ENCODE data around the gene GLTP.

DNA sequence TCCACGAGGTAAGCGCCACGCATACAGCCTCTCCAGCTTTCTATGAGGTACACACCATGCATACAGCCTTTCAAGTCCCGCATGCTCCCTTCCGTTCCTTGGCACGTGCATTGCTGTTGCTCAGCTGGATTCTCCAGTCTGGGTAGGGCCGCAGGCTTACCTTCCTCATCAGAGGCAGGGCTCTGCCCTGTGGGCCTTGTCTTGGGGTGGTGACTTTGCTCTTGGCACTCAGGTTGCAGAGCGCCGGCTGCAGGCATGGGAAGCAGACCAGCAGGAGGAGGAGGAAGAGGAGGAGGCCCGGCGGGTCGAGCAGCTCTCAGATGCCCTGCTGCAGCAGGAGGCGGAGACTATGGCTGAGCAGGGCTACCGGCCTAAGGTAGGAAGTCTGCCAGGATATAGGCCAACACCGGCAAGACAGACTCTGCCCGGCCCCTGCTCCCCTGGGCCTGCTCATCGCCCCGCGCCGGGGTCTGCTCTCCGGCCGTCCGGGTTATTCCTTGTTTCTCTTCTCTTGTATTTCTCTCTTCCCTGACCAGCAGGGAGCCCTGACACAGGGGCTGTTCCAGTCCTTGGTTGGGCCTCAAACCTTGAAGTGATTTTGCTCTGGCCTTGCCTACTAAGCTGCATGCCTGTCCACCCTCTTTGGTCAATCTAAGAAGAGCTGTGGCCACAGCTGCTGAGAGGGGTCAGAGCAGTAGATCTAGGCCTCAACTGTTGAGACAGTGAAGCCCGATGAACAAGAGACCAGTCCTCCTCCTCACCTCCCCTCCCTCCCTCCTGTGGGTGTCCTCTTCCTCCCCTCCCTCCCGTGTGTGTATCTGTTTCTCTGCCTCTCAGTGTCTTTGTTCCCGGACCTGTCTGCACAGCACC, 35.1 kb upstream of the GLTP start:
- TF ChIP-seq, protein P1, sequence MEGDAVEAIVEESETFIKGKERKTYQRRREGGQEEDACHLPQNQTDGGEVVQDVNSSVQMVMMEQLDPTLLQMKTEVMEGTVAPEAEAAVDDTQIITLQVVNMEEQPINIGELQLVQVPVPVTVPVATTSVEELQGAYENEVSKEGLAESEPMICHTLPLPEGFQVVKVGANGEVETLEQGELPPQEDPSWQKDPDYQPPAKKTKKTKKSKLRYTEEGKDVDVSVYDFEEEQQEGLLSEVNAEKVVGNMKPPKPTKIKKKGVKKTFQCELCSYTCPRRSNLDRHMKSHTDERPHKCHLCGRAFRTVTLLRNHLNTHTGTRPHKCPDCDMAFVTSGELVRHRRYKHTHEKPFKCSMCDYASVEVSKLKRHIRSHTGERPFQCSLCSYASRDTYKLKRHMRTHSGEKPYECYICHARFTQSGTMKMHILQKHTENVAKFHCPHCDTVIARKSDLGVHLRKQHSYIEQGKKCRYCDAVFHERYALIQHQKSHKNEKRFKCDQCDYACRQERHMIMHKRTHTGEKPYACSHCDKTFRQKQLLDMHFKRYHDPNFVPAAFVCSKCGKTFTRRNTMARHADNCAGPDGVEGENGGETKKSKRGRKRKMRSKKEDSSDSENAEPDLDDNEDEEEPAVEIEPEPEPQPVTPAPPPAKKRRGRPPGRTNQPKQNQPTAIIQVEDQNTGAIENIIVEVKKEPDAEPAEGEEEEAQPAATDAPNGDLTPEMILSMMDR (IDR thresholded peaks at IDR 0.05; ENCODE audit: insufficient read depth, low read length, poor library complexity, severe bottlenecking): no peak
- TF ChIP-seq EZH2phosphoT487 (conservative IDR thresholded peaks at IDR 0.05; ENCODE audit: low read length): no peak
